ENCODE data around the gene TRAF4.

Gene TRAF4

GRCh38 chr17:28743243-28744103 is at the start of gene TRAF4:
Gene TRAF4, plus strand, starts transcription at chr17:28744011. Its CDS starts 102 bp downstream, at chr17:28744113.
- DNase-seq = peak; percentile 92

GRCh38 chr17:28698253-28698941 is 45.4 kb upstream of the TRAF4 start:
- no peak for DNase-seq

- no peak for DNase-seq
These were observed 43.5 kb upstream of the TRAF4 start for GRCh38 chr17:28700278-28700677.

GRCh38 chr17:28700830-28701492 is 42.9 kb upstream of the TRAF4 start:
- DNase-seq = no peak

GRCh38 chr17:28702026-28702751 is 41.6 kb upstream of the TRAF4 start:
- DNase-seq = no peak

GRCh38 chr17:28702752-28703150 is 41.1 kb upstream of the TRAF4 start:
- DNase-seq = no peak

GRCh38 chr17:28703552-28704218 is 40.1 kb upstream of the TRAF4 start:
- DNase-seq = no peak

GRCh38 chr17:28704219-28704858 is 39.5 kb upstream of the TRAF4 start:
- DNase-seq = no peak

GRCh38 chr17:28705074-28705659 is 38.6 kb upstream of the TRAF4 start:
- DNase-seq = no peak

GRCh38 chr17:28705728-28706334 is 38.0 kb upstream of the TRAF4 start:
- no peak for DNase-seq

GRCh38 chr17:28706471-28707338 is 37.1 kb upstream of the TRAF4 start:
- no peak for DNase-seq

- no peak for DNase-seq
These were observed 36.5 kb upstream of the TRAF4 start for GRCh38 chr17:28707339-28707720.

GRCh38 chr17:28710861-28711722 is 32.7 kb upstream of the TRAF4 start:
- DNase-seq = peak; percentile 96

- DNase-seq = no peak
These were observed 32.1 kb upstream of the TRAF4 start, which contains the start of gene PROCA1 for GRCh38 chr17:28711723-28712031. Gene PROCA1, minus strand, starts transcription at chr17:28711888. Its CDS starts 228 bp downstream, at chr17:28711660.

- DNase-seq = peak; percentile 84
These were observed 31.6 kb upstream of the TRAF4 start for GRCh38 chr17:28712032-28712704.

GRCh38 chr17:28712705-28713415 is 31.0 kb upstream of the TRAF4 start:
- no peak for DNase-seq

- no peak for DNase-seq
These were observed 29.5 kb upstream of the TRAF4 start for GRCh38 chr17:28714281-28714680.

GRCh38 chr17:28715217-28715616 is 28.6 kb upstream of the TRAF4 start:
- DNase-seq = no peak
